NB4 (cell line): ENCODE measurements around the gene PUDP.

Experiments
- DNase-seq: peaks from one replicate; pipeline ENCODE4 v3.0.0; 2010; ENCODE audit warnings: low read depth
- H3K4me3 ChIP-seq: one replicate; pipeline ENCODE4 v1.5.1; 2011; ENCODE audit warnings: mild to moderate bottlenecking, low read depth, low read length, moderate library complexity
- CTCF ChIP-seq: IDR thresholded peaks from one replicate; pipeline ENCODE4 v1.5.1; 2012; ENCODE audit warnings: low read depth, low read length
- MAX ChIP-seq: IDR thresholded peaks from 2 replicates; pipeline ENCODE4 v1.6.1; 2011; ENCODE audit warnings: low read depth, low read length
- MYC ChIP-seq: IDR thresholded peaks from 2 replicates; pipeline ENCODE4 v1.6.1; 2011; ENCODE audit warnings: low read depth, low read length
- POLR2A ChIP-seq: IDR thresholded peaks from 2 replicates; pipeline ENCODE4 v1.6.1; 2011; ENCODE audit warnings: mild to moderate bottlenecking; ENCODE audit not compliant: insufficient read length; ENCODE audit errors: extremely low read depth

Gene PUDP

GRCh38 chrX:7074148-7074907, 73.6 kb downstream of the PUDP start:
- no peak overlapping the region for H3K4me3 ChIP-seq
- TF ChIP-seq MAX (no peak), POLR2A (no peak), CTCF (no peak), MYC (no peak)
- DNase-seq, result no peak

GRCh38 chrX:7073336-7073735, 74.6 kb downstream of the PUDP start:
- H3K4me3 ChIP-seq, result no peak overlapping the region
- TF ChIP-seq MYC, result no peak
- no peak for TF ChIP-seq MAX
- no peak for TF ChIP-seq CTCF
- no peak for TF ChIP-seq POLR2A
- DNase-seq, result no peak

GRCh38 chrX:7072856-7073255, 75.1 kb downstream of the PUDP start:
- H3K4me3 ChIP-seq, result no peak overlapping the region
- DNase-seq, result no peak
- TF ChIP-seq MAX (no peak), MYC (no peak), CTCF (no peak), POLR2A (no peak)

- DNase-seq, result no peak
- TF ChIP-seq MYC (no peak), CTCF (no peak), MAX (no peak), POLR2A (no peak)
- H3K4me3 ChIP-seq, result no peak overlapping the region
These were observed 76.6 kb downstream of the PUDP start for GRCh38 chrX:7071390-7071789.

GRCh38 chrX:7069556-7069955, 78.4 kb downstream of the PUDP start:
- no peak for DNase-seq
- TF ChIP-seq POLR2A (no peak), MAX (no peak), MYC (no peak), CTCF (no peak)
- no peak overlapping the region for H3K4me3 ChIP-seq
